Measurements from ENCODE around the gene MED17.
"Not testable (repeated sequence)": the region's sequence is repeated elsewhere in the genome, so short reads cannot be mapped to it uniquely, and the experiment has no call there.

MED17 gene

DNA sequence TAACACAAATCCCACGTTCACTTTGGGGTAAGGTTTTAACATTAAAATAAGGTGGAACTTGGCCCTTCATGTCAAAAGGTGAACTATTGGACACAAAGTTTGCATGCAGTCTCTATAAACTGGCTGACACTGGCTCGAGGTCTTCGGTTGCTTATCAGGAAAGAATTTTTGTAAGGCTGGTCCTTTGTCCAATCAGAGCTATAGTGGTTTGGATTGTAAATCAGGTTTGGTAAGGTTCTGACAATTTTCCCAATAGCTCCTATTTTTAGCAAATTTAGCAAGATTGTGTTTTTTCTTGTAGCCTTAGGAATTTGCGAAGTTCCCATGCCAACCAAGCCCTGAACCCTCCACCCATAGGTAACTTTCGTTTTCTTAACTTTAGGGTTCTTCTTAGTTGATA, 17.6 kb upstream of the MED17 start:
- H3K4me3 ChIP-seq (ENCODE audit: low read depth, low read length) = no peak overlapping the region
- DNase-seq (ENCODE audit: low read depth, low spot score) = no peak
- TF ChIP-seq, protein P1, sequence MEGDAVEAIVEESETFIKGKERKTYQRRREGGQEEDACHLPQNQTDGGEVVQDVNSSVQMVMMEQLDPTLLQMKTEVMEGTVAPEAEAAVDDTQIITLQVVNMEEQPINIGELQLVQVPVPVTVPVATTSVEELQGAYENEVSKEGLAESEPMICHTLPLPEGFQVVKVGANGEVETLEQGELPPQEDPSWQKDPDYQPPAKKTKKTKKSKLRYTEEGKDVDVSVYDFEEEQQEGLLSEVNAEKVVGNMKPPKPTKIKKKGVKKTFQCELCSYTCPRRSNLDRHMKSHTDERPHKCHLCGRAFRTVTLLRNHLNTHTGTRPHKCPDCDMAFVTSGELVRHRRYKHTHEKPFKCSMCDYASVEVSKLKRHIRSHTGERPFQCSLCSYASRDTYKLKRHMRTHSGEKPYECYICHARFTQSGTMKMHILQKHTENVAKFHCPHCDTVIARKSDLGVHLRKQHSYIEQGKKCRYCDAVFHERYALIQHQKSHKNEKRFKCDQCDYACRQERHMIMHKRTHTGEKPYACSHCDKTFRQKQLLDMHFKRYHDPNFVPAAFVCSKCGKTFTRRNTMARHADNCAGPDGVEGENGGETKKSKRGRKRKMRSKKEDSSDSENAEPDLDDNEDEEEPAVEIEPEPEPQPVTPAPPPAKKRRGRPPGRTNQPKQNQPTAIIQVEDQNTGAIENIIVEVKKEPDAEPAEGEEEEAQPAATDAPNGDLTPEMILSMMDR (IDR thresholded peaks at IDR 0.05; ENCODE audit: insufficient read depth, low read length, missing control alignments) = no peak
- ChIA-PET CTCF (interaction anchor here (1.2 to 1.5 kb wide), 2 partner anchors 15 to 17 kb away, joined by 3 to 4 read pairs; partner anchors contain the start of gene MED17), POLR2A (no interaction called here)

DNA sequence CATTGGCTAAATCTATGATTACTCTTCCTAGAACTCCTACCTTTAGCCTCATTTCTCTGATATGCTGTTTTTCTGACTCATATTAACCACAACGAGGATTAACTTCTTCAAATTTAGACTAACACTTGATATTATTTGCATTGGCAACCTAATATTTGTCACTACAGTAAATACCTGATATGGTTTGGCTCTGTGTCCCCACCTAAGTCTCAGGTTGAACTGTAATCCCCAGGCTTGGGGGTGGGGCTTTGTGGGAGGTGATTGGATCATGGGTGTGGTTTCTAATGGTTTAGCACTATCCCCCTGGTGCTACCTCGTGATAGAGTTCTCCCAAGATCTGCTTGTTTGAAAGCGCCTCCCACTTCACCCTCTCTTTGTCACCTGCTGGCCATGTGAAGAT, 17.1 kb upstream of the MED17 start:
- DNase-seq (ENCODE audit: low read depth, low spot score) = no peak
- TF ChIP-seq, protein P1 (IDR thresholded peaks at IDR 0.05; ENCODE audit: insufficient read depth, low read length, missing control alignments) = no peak
- CTCF ChIA-PET = interaction anchor here (0.6 to 2.5 kb wide), 4 partner anchors 14 to 39 kb away, joined by 3 to 12 read pairs (median 4); partner anchors contain the start of gene MED17
- H3K4me3 ChIP-seq (ENCODE audit: low read depth, low read length) = no peak overlapping the region
- POLR2A ChIA-PET = no interaction called here

DNA sequence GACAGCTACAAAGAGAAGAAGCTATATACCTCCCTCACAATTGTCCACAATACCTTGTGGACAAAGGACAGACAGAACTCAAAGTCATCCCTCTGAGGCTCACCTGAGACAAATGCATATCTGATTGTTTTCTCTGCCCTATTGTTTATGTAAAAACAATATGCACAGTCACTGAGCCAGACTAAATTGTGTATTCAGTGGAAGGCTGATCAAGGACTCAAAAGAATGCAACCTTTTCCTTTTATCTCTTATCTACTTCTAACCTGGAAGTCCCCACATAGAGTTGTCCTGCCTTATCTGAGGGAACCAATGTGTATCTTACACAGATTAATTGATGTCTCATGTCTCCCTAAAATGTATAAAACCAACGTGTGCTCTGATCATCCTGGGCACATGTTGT, 13.9 kb upstream of the MED17 start:
- CTCF ChIA-PET = interaction anchor here (1.6 kb wide), 1 partner anchor 12 kb away, joined by 5 read pairs; no protein-coding TSS in a partner anchor
- H3K4me3 ChIP-seq (ENCODE audit: low read depth, low read length) = no peak overlapping the region
- TF ChIP-seq, protein P1 (IDR thresholded peaks at IDR 0.05; ENCODE audit: insufficient read depth, low read length, missing control alignments) = no peak
- DNase-seq (ENCODE audit: low read depth, low spot score) = no peak
- POLR2A ChIA-PET = no interaction called here

DNA sequence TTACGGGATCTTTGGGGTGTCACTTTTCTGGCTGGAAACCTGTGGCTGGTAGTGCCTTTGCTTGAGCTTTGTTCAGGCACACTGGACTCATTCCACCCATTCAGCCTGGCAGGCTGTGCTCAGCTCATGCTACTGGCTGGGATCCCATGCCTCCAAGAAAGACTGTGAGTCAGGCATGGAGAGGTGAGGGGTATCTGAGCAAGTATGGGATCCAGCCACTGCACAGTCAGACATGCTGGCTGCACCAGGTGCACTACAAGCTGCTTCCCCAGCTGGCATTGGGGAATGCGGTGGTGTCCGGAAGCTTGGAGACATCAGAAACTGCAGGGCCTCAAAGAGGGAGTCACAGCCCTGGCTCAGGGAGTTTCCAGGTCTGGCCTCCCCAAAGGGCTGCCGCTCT, 12.0 kb upstream of the MED17 start:
- no peak overlapping the region for H3K4me3 ChIP-seq (ENCODE audit: low read depth, low read length)
- no peak for DNase-seq (ENCODE audit: low read depth, low spot score)
- CTCF ChIA-PET = interaction anchor here (0.7 to 1.3 kb wide), 2 partner anchors 10 to 12 kb away, joined by 3 to 5 read pairs; partner anchors contain the start of gene MED17
- POLR2A ChIA-PET = interaction anchor here (0.5 to 2.4 kb wide), 2 partner anchors 31 to 44 kb away, joined by 4 to 8 read pairs; partner anchors contain the start of genes C11orf54 and TAF1D
- TF ChIP-seq, protein P1 (IDR thresholded peaks at IDR 0.05; ENCODE audit: insufficient read depth, low read length, missing control alignments) = no peak

DNA sequence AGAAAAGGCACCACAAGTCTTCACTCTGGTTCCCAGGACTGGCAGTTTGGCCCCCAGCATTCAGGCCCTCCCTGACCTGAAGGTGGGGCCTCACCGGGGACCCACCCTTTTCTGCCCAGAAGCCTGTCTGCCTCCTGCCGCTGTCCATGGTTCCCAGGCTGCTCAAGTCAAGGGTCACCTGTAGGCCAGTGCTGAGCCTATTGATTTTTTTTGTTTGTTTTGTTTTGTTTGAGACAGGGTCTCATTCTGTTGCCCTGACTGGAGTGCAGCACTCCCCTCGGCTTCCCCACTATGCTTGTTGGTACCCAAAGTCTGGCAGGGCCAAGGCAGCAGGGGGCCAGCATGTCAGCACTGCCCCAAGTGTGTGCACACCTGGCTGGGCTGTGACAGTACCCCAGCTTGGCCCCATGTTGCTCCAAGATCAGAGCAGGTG, 11.0 kb upstream of the MED17 start:
- ChIA-PET CTCF (interaction anchor here (1.3 kb wide), 1 partner anchor 11 kb away, joined by 3 read pairs; the partner anchor contains the start of gene MED17), POLR2A (interaction anchor here (2.4 kb wide), 1 partner anchor 32 kb away, joined by 8 read pairs; the partner anchor contains the start of genes C11orf54 and TAF1D)
- TF ChIP-seq, protein P1 (IDR thresholded peaks at IDR 0.05; ENCODE audit: insufficient read depth, low read length, missing control alignments) = no peak
- no peak for DNase-seq (ENCODE audit: low read depth, low spot score)
- no peak overlapping the region for H3K4me3 ChIP-seq (ENCODE audit: low read depth, low read length)

DNA sequence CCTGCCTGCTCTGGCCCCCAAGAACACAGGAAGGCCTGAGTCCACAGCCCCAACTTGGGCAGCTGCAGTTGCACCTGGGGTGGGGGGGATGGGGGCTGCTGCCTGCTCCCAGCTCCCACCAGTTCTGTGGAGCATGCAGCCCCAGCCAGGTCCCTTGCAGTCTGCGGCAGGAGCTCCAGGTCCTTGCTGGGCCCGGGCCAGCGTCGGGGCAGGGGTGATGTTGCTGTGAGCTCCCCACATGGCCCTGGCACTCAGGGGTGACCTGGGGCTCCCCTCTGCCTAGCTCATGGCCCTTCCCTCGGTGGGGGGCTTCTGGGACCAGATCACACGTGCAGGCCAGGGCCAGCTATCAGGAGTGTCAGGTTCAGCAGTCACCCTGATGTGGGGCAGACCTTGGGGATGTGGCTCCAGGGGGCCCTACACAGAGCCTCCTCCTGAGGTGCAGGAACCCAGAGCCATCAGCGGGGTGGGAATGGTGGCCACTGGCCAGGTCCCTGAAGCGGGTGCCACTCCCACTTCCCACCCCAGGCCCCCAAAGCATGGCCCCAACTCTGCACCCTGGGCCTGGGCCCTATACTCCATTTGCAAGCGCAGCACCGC, 10.4 kb upstream of the MED17 start:
- no peak for DNase-seq (ENCODE audit: low read depth, low spot score)
- H3K4me3 ChIP-seq (ENCODE audit: low read depth, low read length) = no peak overlapping the region
- TF ChIP-seq, protein P1 (IDR thresholded peaks at IDR 0.05; ENCODE audit: insufficient read depth, low read length, missing control alignments) = no peak
- ChIA-PET POLR2A (no interaction called here), CTCF (no interaction called here)

DNA sequence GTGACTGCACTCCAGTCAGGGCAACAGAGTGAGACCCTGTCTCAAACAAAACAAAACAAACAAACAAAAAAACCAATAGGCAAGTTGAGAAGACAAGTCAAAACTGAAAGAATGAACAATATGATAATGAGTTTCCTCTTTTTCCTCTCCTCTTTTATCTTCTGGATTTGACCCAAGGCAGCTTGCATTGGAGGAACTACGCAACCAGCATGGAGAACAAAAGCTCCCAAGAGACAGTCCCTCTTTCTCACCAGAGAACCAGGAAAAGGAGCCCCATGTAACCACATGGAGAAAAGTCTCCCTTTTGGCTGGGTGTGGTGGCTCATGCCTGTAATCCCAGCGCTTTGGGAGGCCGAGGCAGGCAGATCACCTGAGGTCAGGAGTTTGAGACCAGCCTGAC, 9.5 kb upstream of the MED17 start:
- POLR2A ChIA-PET; DNase-seq (ENCODE audit: low read depth, low spot score); H3K4me3 ChIP-seq (ENCODE audit: low read depth, low read length): not testable (repeated sequence)
- CTCF ChIA-PET = interaction anchor here (1.1 to 1.2 kb wide), 2 partner anchors 9 to 16 kb away, joined by 3 read pairs; partner anchors contain the start of gene MED17
